Glutamatergic neuron (in vitro differentiated cells): ENCODE results near the gene CHN1. TPM values are rescaled to one million over a fixed set of nuclear protein-coding genes. Genes with fewer than 3 reads are reported as not detected.

ENCODE experiments used
- DNase-seq: peaks from one replicate; pipeline ENCODE4 v3.0.0; 2022
- H3K27ac Mint-ChIP-seq: one replicate; pipeline ENCODE4 v1.8.0; 2020; ENCODE audit warnings: mild to moderate bottlenecking, mixed read lengths, inconsistent platforms; ENCODE audit not compliant: unreplicated experiment
- H3K27me3 Mint-ChIP-seq: one replicate; pipeline ENCODE4 v1.8.0; 2020; ENCODE audit warnings: mild to moderate bottlenecking, moderate library complexity, mixed read lengths, inconsistent platforms; ENCODE audit not compliant: unreplicated experiment
- H3K36me3 Mint-ChIP-seq: one replicate; pipeline ENCODE4 v1.8.0; 2020; ENCODE audit warnings: mild to moderate bottlenecking, mixed read lengths, inconsistent platforms; ENCODE audit not compliant: unreplicated experiment
- H3K4me1 Mint-ChIP-seq: one replicate; pipeline ENCODE4 v1.8.0; 2020; ENCODE audit warnings: mild to moderate bottlenecking, low read depth, mixed read lengths, inconsistent platforms; ENCODE audit not compliant: unreplicated experiment
- H3K4me3 Mint-ChIP-seq: one replicate; pipeline ENCODE4 v1.8.0; 2020; ENCODE audit warnings: mild to moderate bottlenecking, mixed read lengths, inconsistent platforms; ENCODE audit not compliant: unreplicated experiment
- H3K9me3 Mint-ChIP-seq: one replicate; pipeline ENCODE4 v1.8.0; 2020; ENCODE audit warnings: mild to moderate bottlenecking, moderate library complexity, mixed read lengths, inconsistent platforms; ENCODE audit not compliant: unreplicated experiment
- CTCF ChIP-seq: fragments of 200-600 bp; sonication (generic); IDR thresholded peaks from one replicate; pipeline ENCODE4 v1.5.0; 2021; ENCODE audit not compliant: partially characterized antibody, unreplicated experiment
- total RNA-seq: library from RNA; stranded (reverse); fragmentation: NEBNext Ultra II Directional; extraction: Animal tissue kit (Norgen Biotek cat#: 25700); gene quantifications from one replicate; pipeline ENCODE4 v1.2.1, GENCODE V29; 2021; ENCODE audit not compliant: unreplicated experiment

Gene CHN1
- total RNA-seq, 1 donor from 2014 or later: 212 TPM

GRCh38 chr2:175034716-175035115 is 29.5 kb upstream of the CHN1 start:
- no peak for TF ChIP-seq CTCF
- DNase-seq: no peak
- no peak overlapping the region for H3K27ac Mint-ChIP-seq
- H3K4me3 Mint-ChIP-seq: no peak overlapping the region
- peaks cover 4% of the 10 kb centered on the region for H3K27me3 Mint-ChIP-seq
- no peaks in the 10 kb centered on the region for H3K9me3 Mint-ChIP-seq
- H3K36me3 Mint-ChIP-seq: no peaks in the 10 kb centered on the region
- H3K4me1 Mint-ChIP-seq: peaks cover 7% of the 10 kb centered on the region

GRCh38 chr2:175030380-175031271 is 25.4 kb upstream of the CHN1 start:
- no peak overlapping the region for H3K27ac Mint-ChIP-seq
- TF ChIP-seq CTCF: peak; percentile 10
- H3K9me3 Mint-ChIP-seq: peaks cover 4% of the 10 kb centered on the region
- H3K4me1 Mint-ChIP-seq: peaks cover 13% of the 10 kb centered on the region
- peak; percentile 28 for DNase-seq
- H3K27me3 Mint-ChIP-seq: peaks cover 4% of the 10 kb centered on the region
- H3K36me3 Mint-ChIP-seq: peaks cover 2% of the 10 kb centered on the region
- H3K4me3 Mint-ChIP-seq: no peak overlapping the region

GRCh38 chr2:175027755-175028154 is 22.6 kb upstream of the CHN1 start:
- Mint-ChIP-seq H3K36me3 (peaks cover 8% of the 10 kb centered on the region), H3K4me3 (peak overlapping the region; percentile 26), H3K27me3 (peaks cover 2% of the 10 kb centered on the region), H3K9me3 (peaks cover 4% of the 10 kb centered on the region), H3K27ac (peak overlapping the region; percentile 36), H3K4me1 (peaks cover 13% of the 10 kb centered on the region)
- no peak for DNase-seq
- TF ChIP-seq CTCF: no peak

- Mint-ChIP-seq H3K27me3 (peaks cover 2% of the 10 kb centered on the region), H3K27ac (no peak overlapping the region), H3K9me3 (peaks cover 4% of the 10 kb centered on the region), H3K4me3 (no peak overlapping the region), H3K4me1 (peaks cover 13% of the 10 kb centered on the region), H3K36me3 (peaks cover 8% of the 10 kb centered on the region)
- DNase-seq: no peak
- no peak for TF ChIP-seq CTCF
These were observed 21.2 kb upstream of the CHN1 start for GRCh38 chr2:175026385-175026784.

- no peak for TF ChIP-seq CTCF
- Mint-ChIP-seq H3K27ac (no peak overlapping the region), H3K27me3 (peaks cover 2% of the 10 kb centered on the region), H3K9me3 (peaks cover 4% of the 10 kb centered on the region), H3K36me3 (peaks cover 8% of the 10 kb centered on the region), H3K4me1 (peaks cover 13% of the 10 kb centered on the region), H3K4me3 (no peak overlapping the region)
- DNase-seq: no peak
These were observed 20.8 kb upstream of the CHN1 start for GRCh38 chr2:175025946-175026345.
